Progenitor cell of endocrine pancreas (in vitro differentiated cells): ENCODE measurements around the gene GOLGA7B. TPM values are rescaled to one million over a fixed set of nuclear protein-coding genes. Genes with fewer than 3 reads are reported as not detected.

Source experiments
- DNase-seq: peaks from one replicate; pipeline ENCODE4 v3.0.0; 2021; ENCODE audit warnings: low spot score; ENCODE audit not compliant: unreplicated experiment
- H3K27ac Mint-ChIP-seq: 2 replicates; pipeline ENCODE4 v1.8.0; 2021; ENCODE audit warnings: mild to moderate bottlenecking, moderate library complexity, mixed read lengths
- H3K27me3 Mint-ChIP-seq: 2 replicates; pipeline ENCODE4 v1.8.0; 2021; ENCODE audit warnings: mixed read lengths
- H3K36me3 Mint-ChIP-seq: 2 replicates; pipeline ENCODE4 v1.8.0; 2022; ENCODE audit warnings: mixed read lengths; ENCODE audit not compliant: insufficient read depth
- H3K4me1 Mint-ChIP-seq: 2 replicates; pipeline ENCODE4 v1.8.0; 2021; ENCODE audit warnings: low read depth, mixed read lengths
- H3K4me3 Mint-ChIP-seq: 2 replicates; pipeline ENCODE4 v1.8.0; 2021; ENCODE audit warnings: low read depth, mild to moderate bottlenecking, moderate library complexity, mixed read lengths
- H3K9me3 Mint-ChIP-seq: 2 replicates; pipeline ENCODE4 v1.8.0; 2021; ENCODE audit warnings: low read depth, mixed read lengths
- CTCF ChIP-seq: fragments of 200-600 bp; sonication (generic); IDR thresholded peaks from one replicate; pipeline ENCODE4 v1.5.0; 2021; ENCODE audit warnings: antibody characterized with exemption, mild to moderate bottlenecking; ENCODE audit not compliant: unreplicated experiment
- total RNA-seq: library from RNA; stranded (reverse); gene quantifications from 2 replicates; pipeline ENCODE4 v1.2.1, GENCODE V29; 2021

The GOLGA7B gene
- total RNA-seq, 1 donor from 2014 or later: 1.4 TPM

- H3K9me3 Mint-ChIP-seq: no peaks in the 10 kb centered on the region
- no peak for DNase-seq
- H3K4me3 Mint-ChIP-seq: no peak overlapping the region
- no peak overlapping the region for H3K27ac Mint-ChIP-seq
- H3K27me3 Mint-ChIP-seq: peaks cover 35% of the 10 kb centered on the region
- no peaks in the 10 kb centered on the region for H3K36me3 Mint-ChIP-seq
- no peaks in the 10 kb centered on the region for H3K4me1 Mint-ChIP-seq
- TF ChIP-seq CTCF: no peak
Measured at GRCh38 chr10:97907211-97907610, 57.6 kb downstream of the GOLGA7B start.

GRCh38 chr10:97907830-97908229 lies 58.2 kb downstream of the GOLGA7B start:
- no peak overlapping the region for H3K27ac Mint-ChIP-seq
- H3K27me3 Mint-ChIP-seq: peaks cover 37% of the 10 kb centered on the region
- no peak for TF ChIP-seq CTCF
- H3K4me1 Mint-ChIP-seq: no peaks in the 10 kb centered on the region
- DNase-seq: no peak
- no peak overlapping the region for H3K4me3 Mint-ChIP-seq
- H3K36me3 Mint-ChIP-seq: no peaks in the 10 kb centered on the region
- no peaks in the 10 kb centered on the region for H3K9me3 Mint-ChIP-seq

GRCh38 chr10:97910661-97911060 lies 61.0 kb downstream of the GOLGA7B start:
- no peak for TF ChIP-seq CTCF
- H3K27me3 Mint-ChIP-seq: peaks cover 37% of the 10 kb centered on the region
- H3K36me3 Mint-ChIP-seq: no peaks in the 10 kb centered on the region
- no peaks in the 10 kb centered on the region for H3K9me3 Mint-ChIP-seq
- DNase-seq: no peak
- H3K4me1 Mint-ChIP-seq: no peaks in the 10 kb centered on the region
- H3K4me3 Mint-ChIP-seq: no peak overlapping the region
- H3K27ac Mint-ChIP-seq: no peak overlapping the region

GRCh38 chr10:97911217-97911616 lies 61.6 kb downstream of the GOLGA7B start:
- H3K27me3 Mint-ChIP-seq: peaks cover 42% of the 10 kb centered on the region
- H3K27ac Mint-ChIP-seq: no peak overlapping the region
- H3K4me3 Mint-ChIP-seq: no peak overlapping the region
- no peaks in the 10 kb centered on the region for H3K36me3 Mint-ChIP-seq
- no peak for DNase-seq
- no peak for TF ChIP-seq CTCF
- H3K9me3 Mint-ChIP-seq: no peaks in the 10 kb centered on the region
- H3K4me1 Mint-ChIP-seq: no peaks in the 10 kb centered on the region

- no peak overlapping the region for H3K4me3 Mint-ChIP-seq
- no peak overlapping the region for H3K27ac Mint-ChIP-seq
- no peak for DNase-seq
- TF ChIP-seq CTCF: no peak
- H3K36me3 Mint-ChIP-seq: no peaks in the 10 kb centered on the region
- peaks cover 5% of the 10 kb centered on the region for H3K4me1 Mint-ChIP-seq
- H3K27me3 Mint-ChIP-seq: peaks cover 43% of the 10 kb centered on the region
- no peaks in the 10 kb centered on the region for H3K9me3 Mint-ChIP-seq
Measured at GRCh38 chr10:97913193-97913592, 63.5 kb downstream of the GOLGA7B start.
